ENCODE results near the gene C4orf36. TPM values are rescaled to one million over a fixed set of nuclear protein-coding genes. Genes with fewer than 3 reads are reported as not detected.

Gene C4orf36
- total RNA-seq, 2 experiments from 2014 or later, result 0.61 TPM; not detected in 1

Other genes starting within 250 kb of the C4orf36 start
- not detected for gene SLC10A6, start 43.0 kb downstream of the C4orf36 start, total RNA-seq
- 10 to 100 TPM; 46.1 to 50.8 TPM for gene AFF1, start 42.6 kb upstream of the C4orf36 start, total RNA-seq

Measured in activated CD4-positive, alpha-beta memory T cell treated with anti-CD3 and anti-CD28 coated beads for 36 hours (primary cell).